Stimulated activated CD8-positive, alpha-beta memory T cell treated with anti-CD3 and anti-CD28 coated beads, Interleukin-15, amount 100 ng/mL, for 1 hour (primary cell): ENCODE data around the gene DDB1.

Experiments used
- DNase-seq: peaks from one replicate; pipeline ENCODE4 v3.0.0-alpha.2; 2020; ENCODE audit warnings: low read depth

Gene DDB1

DNA sequence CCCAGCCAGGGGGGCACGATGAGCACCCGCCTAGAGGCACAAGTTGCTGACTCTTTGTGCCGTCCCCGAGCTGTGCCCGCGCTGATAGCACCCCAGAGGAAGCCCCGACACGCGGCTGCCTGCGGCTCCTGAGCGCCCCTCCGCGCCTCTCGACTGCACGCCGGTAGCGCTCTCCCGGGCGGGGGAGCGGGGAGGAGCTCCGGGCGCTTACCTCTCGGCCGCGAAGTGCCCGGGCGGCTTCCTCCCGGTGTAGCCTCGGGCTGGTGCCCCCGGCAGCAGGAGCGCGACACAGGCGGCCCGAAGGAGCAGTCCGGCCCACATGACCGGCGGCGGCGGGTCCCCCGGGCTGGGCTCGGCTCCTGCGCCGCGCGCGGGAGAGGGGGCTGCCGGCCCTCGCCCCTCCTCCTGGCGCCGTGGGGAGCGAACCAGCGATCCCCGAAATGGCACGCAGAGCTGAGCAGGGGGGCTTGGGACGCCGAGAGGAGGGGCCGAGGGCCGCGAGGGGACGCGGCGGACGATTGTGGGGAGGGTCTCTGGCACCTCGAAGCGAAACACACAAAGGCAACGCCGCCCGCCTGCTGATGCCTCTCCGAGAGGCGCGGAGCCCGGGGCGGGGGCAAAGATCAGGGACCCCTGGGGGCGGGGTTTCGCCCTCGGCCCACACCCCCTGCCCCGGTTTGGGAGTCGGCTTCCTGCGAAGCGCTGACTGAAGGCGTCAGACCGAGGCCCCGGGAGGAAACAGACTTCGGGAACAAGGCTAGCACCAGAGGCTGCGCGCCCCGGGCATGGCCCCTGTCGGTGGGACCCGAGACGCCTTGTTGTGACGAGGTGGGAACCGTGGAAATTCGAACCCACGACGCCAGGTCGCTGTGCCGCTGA lies 37.9 kb downstream of the DDB1 start, which contains the start of gene VWCE:
TSS of gene VWCE (minus strand) at position 600 of the 879 bp plus-strand sequence. CDS start at position 321, 279 bp downstream.
- DNase-seq: peak; percentile 15

- no peak for DNase-seq
Measured at GRCh38 chr11:61293867-61294716, 38.8 kb downstream of the DDB1 start.

DNA sequence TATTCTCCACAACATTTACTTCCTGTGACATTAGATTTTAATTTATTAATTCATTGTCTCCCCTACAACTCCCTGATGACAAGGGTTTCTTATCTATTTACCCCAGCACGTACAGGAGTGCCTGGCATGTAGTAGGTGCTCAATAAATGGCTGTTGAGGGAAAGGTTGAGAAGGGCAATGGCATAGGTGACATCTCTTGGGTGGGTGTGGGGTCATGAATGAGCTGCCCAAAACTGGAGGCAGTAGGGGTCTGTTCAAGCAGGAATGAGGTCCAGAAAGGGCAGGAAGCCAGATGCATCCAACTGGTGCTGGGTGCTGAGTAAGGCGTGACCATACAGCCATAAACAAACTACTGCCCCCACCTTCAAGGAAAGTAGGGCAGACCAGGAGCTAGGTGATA lies 40.5 kb downstream of the DDB1 start:
- no peak for DNase-seq

DNA sequence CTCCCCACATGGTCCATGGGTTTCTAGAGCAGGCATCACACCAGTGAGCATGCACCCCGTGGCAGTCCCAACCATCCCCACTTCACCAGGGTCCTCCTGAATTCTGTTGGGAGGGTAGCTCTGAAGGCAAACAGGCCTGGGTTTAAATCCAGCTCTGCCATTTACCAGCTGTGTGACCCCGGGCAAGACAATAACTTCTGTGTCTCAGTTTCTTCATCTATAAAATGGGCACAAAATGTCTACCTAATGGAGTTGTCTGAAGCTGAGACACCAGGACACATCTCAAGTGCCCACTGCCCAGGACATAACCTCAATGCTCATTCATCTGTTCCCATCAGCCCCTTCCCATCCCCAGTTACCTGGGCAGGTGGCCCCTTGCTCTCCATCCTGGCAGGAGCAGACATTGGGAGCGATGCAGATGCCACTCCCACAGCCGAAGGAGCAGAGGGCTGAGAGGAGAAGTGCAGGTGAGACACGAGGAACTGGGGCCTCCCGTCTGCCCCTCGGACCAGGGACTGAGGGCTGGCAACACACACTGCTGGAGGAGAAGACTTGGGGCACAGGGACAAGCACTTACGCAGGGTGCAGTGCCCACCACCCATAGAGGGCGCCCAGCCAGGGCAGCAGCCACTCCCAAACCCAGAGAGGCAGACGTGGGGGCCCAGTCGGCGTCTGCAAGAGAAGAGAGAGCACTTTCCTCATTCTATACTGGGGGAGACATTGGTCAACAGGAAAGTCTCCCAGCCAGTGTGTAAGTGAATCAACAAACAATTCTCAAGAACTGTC lies 41.8 kb downstream of the DDB1 start:
- DNase-seq: no peak

- DNase-seq: no peak
Measured at GRCh38 chr11:61287338-61287977, 45.4 kb downstream of the DDB1 start.

- DNase-seq: no peak
Measured at GRCh38 chr11:61283613-61284012, 49.3 kb downstream of the DDB1 start.

GRCh38 chr11:61281581-61282250 lies 51.2 kb downstream of the DDB1 start:
- no peak for DNase-seq

DNA sequence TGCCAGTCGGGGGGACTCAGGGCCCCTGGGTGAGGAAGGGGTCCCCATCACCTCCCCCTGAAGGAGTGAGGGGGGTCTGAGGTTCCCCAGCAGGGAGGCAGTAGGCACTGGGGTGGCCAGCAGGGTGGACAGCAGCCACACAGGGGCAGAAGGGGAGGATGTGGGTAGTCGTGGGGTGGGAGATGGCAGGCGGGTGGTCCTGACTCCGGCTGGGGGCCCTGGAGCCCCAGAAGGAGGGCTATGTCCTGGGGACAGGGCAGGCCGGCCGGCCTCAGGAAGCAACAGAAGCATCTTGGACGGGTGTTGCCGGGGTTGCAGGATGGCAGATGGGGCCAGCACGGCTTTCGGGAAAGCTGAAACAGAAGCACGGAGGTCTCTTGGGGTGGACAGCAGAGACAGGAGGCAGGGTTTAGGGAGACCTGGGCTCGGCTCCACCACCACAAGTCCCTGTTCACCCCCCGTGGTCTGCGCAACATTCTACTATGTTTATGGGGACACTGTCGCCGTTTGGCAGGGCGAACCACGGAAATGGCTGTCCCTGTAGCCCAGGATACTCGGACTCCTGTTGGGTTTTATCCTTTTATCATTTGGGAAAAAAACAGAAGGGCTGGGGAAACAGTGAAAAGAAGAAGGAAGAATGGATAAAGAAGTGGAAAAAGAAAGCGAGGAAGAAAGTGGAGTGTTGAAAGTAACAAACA lies 51.9 kb downstream of the DDB1 start:
- DNase-seq: no peak

GRCh38 chr11:61279934-61280659 lies 52.8 kb downstream of the DDB1 start:
- DNase-seq: no peak

DNA sequence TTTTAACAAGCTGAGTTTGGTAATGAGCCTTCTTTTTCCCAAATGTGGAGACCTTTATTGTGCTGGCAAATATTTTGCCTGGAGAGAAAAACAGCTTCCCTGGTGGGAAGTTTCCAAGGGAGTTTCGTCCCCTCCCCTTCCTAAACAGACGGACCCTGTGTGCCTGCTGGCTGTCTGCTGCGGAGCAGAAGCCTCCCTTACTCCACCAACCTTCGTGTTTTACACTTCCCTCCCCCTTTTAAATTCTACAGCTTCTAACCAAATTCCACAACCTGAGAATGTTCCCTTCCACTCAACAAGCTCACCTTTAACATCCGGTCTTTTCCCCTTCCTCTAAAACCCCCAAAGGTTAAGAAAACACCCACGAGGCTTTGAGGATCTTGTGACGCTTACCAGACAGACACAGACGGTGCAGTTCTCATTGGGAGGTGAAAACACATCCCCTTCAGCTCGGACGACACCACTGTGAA lies 54.9 kb downstream of the DDB1 start:
- DNase-seq: no peak

GRCh38 chr11:61277186-61278000 lies 55.5 kb downstream of the DDB1 start:
- DNase-seq: no peak

- DNase-seq: no peak
Measured at GRCh38 chr11:61275191-61275590, 57.7 kb downstream of the DDB1 start.

- no peak for DNase-seq
Measured at GRCh38 chr11:61274084-61274483, 58.8 kb downstream of the DDB1 start.

GRCh38 chr11:61273178-61274078 lies 59.5 kb downstream of the DDB1 start:
- DNase-seq: no peak

GRCh38 chr11:61272731-61273130 lies 60.2 kb downstream of the DDB1 start:
- DNase-seq: no peak

DNA sequence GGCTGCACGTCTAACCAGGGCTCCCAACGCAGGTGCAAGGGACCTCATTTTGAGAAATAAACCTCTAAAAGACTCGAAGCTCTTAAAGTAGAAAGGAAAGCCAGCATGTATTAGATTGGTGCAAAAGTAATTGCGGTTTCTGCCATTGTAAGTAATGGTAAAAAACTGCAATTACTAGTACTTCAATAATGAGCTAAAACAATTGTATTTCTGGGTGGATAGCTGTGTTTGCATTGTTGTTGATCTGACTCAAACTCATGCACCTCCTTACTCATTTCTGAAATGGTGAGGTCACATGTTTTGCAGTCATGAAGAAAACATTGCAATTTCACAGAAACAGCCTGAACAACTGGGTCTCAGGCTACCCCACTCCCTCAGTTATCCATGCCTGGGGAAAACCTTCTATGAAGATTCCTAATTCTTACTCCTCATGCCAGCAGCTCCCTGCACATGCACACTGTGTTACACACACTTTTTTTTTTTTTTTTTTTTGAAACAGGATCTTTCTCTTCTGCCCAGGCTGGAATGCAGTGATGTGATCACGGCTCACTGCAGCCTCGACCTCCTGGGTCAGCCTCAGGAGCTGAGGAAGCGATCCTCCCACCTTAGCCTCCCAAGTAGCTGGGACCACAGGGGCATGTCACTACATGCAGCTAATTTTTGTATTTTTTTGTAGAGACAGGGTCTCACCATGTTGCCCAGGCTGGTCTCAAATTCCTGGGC lies 62.4 kb downstream of the DDB1 start:
- DNase-seq: no peak
